HepG2 (cell line): Measurements from ENCODE around the gene LSM10. TPM values are rescaled to one million over a fixed set of nuclear protein-coding genes. Genes with fewer than 3 reads are reported as not detected.

Experiments
- ARNTL ChIP-seq: sonication (generic); formaldehyde crosslinking; IDR thresholded peaks from 2 replicates; pipeline ENCODE4 v1.4.0; 2020; ENCODE audit warnings: mild to moderate bottlenecking, missing genetic modification reagents
- HIC2 ChIP-seq: sonication (generic); formaldehyde crosslinking; IDR thresholded peaks from 2 replicates; pipeline ENCODE4 v1.9.0; 2022; ENCODE audit warnings: low read depth, missing genetic modification reagents
- KIAA2018 ChIP-seq: sonication (generic); formaldehyde crosslinking; IDR thresholded peaks from 2 replicates; pipeline ENCODE4 v1.5.0; 2020; ENCODE audit warnings: mild to moderate bottlenecking, missing genetic modification reagents, borderline replicate concordance
- NFE2L1 ChIP-seq: sonication (generic); formaldehyde crosslinking; IDR thresholded peaks from 2 replicates; pipeline ENCODE4 v1.4.0; 2020; ENCODE audit warnings: missing genetic modification reagents, mild to moderate bottlenecking, borderline replicate concordance
- RAD21 ChIP-seq: fragments of 450-650 bp; formaldehyde crosslinking; IDR thresholded peaks from 2 replicates; pipeline ENCODE4 v1.5.0; 2020; ENCODE audit warnings: mild to moderate bottlenecking
- TAF1 ChIP-seq: sonication (generic); formaldehyde crosslinking; IDR thresholded peaks from 2 replicates; pipeline ENCODE4 v1.4.0; 2020; ENCODE audit warnings: missing genetic modification reagents
- ZFP41 ChIP-seq: sonication (generic); formaldehyde crosslinking; IDR thresholded peaks from 2 replicates; pipeline ENCODE4 v1.4.0; 2020; ENCODE audit warnings: mild to moderate bottlenecking, missing genetic modification reagents, borderline replicate concordance
- ZNF335 ChIP-seq: sonication (generic); formaldehyde crosslinking; IDR thresholded peaks from 2 replicates; pipeline ENCODE4 v1.4.0; 2020; ENCODE audit warnings: missing genetic modification reagents
- ZNF569 ChIP-seq: sonication (generic); formaldehyde crosslinking; IDR thresholded peaks from 2 replicates; pipeline ENCODE4 v1.5.0; 2020; ENCODE audit warnings: mild to moderate bottlenecking, missing genetic modification reagents, moderate library complexity, borderline replicate concordance
- ZNF879 ChIP-seq: sonication (generic); formaldehyde crosslinking; IDR thresholded peaks from 2 replicates; pipeline ENCODE4 v1.8.1; 2023; ENCODE audit warnings: missing genetic modification reagents
- polyA plus RNA-seq, 8 experiments: library from polyadenylated mRNA; depleted of rRNA in 3 of 8; stranded (reverse) in 7 of 8; unstranded in 1 of 8; fragments of >200 nt; fragmentation: Illumina TruSeq in 4 of 8; extraction: Trizol in 4 of 8; gene quantifications; 2 replicates each; pipeline versions ENCODE4 v1.2.1 to v1.2.3, GENCODE V29; 2011 to 2016; ENCODE audit warnings: low read depth in 4 of 8, missing spikeins in 1 of 8, mixed read lengths in 1 of 8; ENCODE audit not compliant: insufficient read depth in 1 of 8
- total RNA-seq, 5 experiments: library from RNA; depleted of rRNA; stranded (reverse); fragments of >200 nt; fragmentation: Illumina TruSeq; extraction: Trizol; gene quantifications; 2 replicates each; pipeline ENCODE4 v1.2.3, GENCODE V29; 2016; ENCODE audit warnings: low read depth in 1 of 5

LSM10 gene
- total and polyA plus RNA-seq, 2 of the 13 experiments (the other 11 are each of a cell fraction or from before 2014, with no cell fraction given), result 14.0 to 52.0 TPM

GRCh38 chr1:36420409-36420808 lies 22.7 kb upstream of the LSM10 start (continued):
- no peak for TF ChIP-seq ZNF879 (CRISPR knock-in tag)
- no peak for TF ChIP-seq ZNF569 (CRISPR knock-in tag)
- TF ChIP-seq ARNTL (CRISPR knock-in tag), result no peak
- TF ChIP-seq ZNF335 (CRISPR knock-in tag), result no peak
- TF ChIP-seq HIC2 (CRISPR knock-in tag), result no peak
- no peak for TF ChIP-seq NFE2L1 (CRISPR knock-in tag)
- no peak for TF ChIP-seq RAD21 (CRISPR knock-in tag)
- TF ChIP-seq KIAA2018 (CRISPR knock-in tag), result no peak
- no peak for TF ChIP-seq ZFP41 (CRISPR knock-in tag)
- no peak for TF ChIP-seq TAF1 (CRISPR knock-in tag)
